Raji (cell line): ENCODE results near the gene ZNF726.

Source experiments
- POLR2A ChIP-seq: IDR thresholded peaks from 2 replicates; pipeline ENCODE4 v1.6.1; 2011; ENCODE audit warnings: low read depth, low read length, control low read depth; ENCODE audit not compliant: insufficient read depth

Gene ZNF726

GRCh38 chr19:23925285-23925684 lies 10.6 kb downstream of the ZNF726 start:
- no peak for TF ChIP-seq POLR2A

- no peak for TF ChIP-seq POLR2A
These were observed 18.2 kb downstream of the ZNF726 start for GRCh38 chr19:23932878-23933277.

DNA sequence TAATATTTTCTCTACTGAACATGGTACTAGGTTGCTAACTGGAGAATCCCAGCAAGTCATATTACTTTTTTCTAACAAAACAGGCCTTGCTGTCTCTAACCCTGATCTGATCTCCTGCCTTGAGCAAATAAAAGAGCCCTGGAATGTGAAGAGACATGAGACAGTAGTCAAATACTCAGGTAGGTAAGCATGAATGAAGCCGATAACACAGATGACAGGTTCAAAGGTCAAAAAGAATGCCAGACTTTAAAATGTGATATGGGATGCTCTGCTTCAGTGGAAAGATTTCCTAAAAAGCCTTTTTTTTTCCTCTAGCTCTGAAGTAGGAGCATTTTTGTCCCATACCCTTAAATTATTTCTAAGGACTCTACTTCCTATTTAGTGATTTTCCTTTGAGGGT lies 28.7 kb downstream of the ZNF726 start:
- no peak for TF ChIP-seq POLR2A

DNA sequence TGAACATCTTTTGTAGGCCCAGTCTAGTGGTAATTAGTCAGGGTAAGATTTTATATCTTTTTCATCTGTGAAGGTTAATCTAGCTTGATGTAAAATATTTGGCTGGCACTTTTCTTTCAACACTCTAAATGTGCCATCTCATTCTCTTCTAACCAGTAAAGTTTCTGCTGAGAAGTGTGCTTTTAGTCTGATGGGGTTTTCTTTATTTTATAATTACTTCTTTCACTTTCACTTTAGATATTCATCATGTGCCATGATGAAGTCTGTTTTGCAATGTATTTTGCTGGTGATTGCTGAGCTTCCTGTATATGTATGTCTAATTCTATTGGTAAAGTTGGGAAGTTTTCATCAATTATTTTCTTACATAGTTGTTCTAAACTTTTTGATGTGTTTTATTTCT lies 31.9 kb downstream of the ZNF726 start:
- no peak for TF ChIP-seq POLR2A

DNA sequence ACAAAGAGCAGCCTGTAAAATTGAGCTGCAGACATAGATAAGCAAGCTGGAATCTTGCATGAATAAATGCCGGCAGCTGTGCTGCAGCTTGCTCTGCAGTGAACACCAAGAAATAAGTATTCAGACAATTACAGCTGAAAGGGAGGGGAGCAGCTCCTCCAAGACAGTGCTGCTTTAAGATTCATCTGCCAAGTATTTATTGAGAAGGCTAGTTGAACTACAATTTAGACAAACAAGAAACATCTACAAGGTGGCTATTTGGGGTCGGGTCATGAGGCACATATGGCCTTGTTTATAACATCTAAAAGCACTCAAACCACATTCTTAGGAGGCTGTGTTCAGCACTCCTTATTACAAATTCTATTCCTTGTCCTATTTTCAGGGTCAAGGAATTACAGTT lies 34.9 kb downstream of the ZNF726 start:
- TF ChIP-seq POLR2A, result no peak

- no peak for TF ChIP-seq POLR2A
These were observed 41.4 kb downstream of the ZNF726 start for GRCh38 chr19:23956051-23956450.

DNA sequence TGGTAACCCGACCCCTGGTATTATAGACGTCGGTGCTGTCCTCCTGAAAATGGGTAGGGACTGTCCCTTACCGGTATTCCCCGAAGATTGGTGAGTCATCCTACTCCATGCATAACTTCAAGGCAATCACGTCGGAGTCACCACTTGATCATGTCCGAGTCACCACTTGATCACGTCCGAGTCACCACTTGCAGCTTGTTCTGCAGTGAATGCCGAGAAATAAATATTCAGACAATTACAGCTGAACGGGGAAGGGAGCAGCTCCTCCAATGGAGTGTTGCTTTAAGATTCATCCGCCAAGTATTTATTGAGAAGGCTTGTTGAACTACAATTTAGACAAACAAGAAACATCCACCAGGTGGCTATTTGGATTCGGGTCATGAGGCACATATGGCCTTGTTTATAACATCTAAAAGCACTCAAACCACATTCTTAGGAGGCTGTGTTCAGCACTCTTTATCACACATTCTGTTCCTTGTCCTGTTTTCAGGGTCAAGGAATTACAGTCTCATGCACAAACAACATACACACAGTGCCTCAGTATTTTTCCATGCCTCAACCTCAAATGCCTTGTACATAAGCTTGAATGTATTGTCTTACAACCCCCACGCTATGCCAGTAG lies 43.1 kb downstream of the ZNF726 start:
- TF ChIP-seq POLR2A, result no peak

DNA sequence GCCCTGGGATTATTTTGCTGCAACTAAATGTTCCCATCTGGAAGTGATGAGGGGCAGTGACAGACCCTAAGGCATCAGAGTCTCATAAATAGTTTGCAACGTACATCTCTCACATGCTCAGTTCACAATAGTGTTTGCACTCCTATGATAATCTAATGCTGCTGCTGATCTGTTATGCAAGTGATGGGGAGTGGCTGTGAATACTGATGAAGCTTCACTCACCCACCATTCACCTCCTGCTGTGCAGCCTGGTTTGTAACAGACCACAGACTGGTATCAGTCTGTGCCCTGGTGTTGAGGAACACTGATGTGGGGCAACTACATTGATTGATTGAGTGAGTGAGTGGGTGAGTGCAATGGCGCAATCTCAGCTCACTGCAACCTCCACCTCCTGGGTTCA lies 54.9 kb downstream of the ZNF726 start:
- no peak for TF ChIP-seq POLR2A

DNA sequence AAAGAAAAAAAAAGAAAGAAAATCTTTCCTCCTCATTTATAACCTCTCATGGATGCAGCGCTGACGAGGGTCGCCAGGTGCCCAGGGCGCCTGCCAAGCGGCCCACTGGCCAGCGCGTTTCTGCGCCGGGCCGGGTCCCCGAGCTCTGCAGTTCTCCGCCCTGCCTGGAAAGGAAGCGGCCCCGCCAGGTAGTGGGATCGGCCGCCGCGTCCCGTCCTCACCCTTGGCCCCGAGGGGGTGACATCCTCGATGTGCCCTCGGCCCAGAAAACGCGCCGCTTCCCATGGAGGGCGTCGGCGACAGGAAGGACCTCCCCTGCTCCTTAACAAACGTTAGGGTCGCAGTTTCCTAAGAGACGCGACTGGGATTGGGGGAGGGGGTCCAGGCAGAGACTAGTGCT lies 56.9 kb downstream of the ZNF726 start:
- TF ChIP-seq POLR2A, result no peak

DNA sequence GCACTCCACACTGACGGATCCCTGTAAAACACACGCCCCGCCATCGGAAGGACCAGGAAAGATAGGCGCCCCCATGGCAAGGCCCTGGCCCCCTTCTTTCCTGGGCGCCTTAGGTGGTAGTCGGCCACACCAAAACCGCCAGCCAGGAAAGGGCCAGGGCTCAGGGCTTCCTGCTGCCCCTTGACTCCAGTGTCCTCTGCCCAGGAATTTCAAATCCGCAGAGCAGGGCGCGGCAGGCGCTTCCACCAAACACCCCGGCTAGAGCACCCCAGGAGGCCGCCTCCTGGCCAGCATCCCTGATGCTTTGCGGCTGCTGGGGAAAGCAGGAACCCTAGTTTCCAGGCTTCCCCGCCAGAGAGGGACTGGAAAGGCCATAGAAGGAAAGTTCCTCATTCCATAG lies 57.5 kb downstream of the ZNF726 start:
- TF ChIP-seq POLR2A, result no peak

GRCh38 chr19:23974941-23975340 lies 60.3 kb downstream of the ZNF726 start:
- no peak for TF ChIP-seq POLR2A

DNA sequence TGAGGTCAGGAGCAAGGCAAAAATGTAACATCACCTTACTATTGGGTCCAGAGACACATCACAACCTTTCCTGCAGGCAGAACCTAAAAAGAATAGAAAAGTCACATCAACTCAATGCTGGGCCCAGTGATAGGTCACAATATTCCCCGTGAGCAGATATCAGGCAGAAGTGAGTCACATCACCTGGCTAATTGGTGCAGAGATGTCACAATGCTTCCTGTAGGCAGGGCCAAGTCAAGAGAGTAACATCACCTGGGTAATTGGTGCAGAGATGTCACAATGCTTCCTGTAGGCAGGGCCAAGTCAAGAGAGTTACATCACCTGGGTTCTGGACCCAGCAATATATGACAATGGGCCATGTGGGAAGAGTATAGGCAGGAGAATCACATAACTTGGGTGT lies 63.4 kb downstream of the ZNF726 start:
- no peak for TF ChIP-seq POLR2A

GRCh38 chr19:23980805-23981204 lies 66.1 kb downstream of the ZNF726 start:
- no peak for TF ChIP-seq POLR2A

DNA sequence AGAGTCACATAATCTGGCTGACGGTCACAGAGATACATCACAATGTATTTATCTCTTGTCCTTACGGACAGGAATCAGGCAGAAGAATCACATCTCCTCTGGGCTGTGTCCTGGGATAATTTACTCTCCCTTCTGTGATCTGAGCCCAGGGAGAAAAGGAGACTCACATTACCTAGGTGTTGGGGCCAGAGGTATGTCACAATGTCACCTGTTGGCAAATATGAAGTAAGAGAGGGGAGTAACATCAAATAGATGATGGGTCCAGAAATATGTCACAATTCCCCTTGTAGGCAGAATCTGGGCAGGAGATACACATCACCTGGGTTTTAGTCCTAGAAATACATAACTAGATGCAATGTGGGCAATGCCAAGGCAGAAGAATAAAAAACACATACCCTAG lies 67.2 kb downstream of the ZNF726 start:
- no peak for TF ChIP-seq POLR2A

GRCh38 chr19:23983406-23983805 lies 68.7 kb downstream of the ZNF726 start:
- TF ChIP-seq POLR2A, result no peak
